Activated CD4-positive, alpha-beta T cell treated with anti-CD3 and anti-CD28 coated beads for 1 hour (primary cell): Measurements from ENCODE around the gene RAE1.

Source experiments
- DNase-seq: peaks from one replicate; pipeline ENCODE4 v3.0.0-alpha.2; 2020

RAE1 gene

GRCh38 chr20:57374343-57374930 is 23.4 kb downstream of the RAE1 start:
- no peak for DNase-seq

GRCh38 chr20:57374931-57375651 is 24.0 kb downstream of the RAE1 start:
- DNase-seq, result no peak

GRCh38 chr20:57375652-57376230 is 24.7 kb downstream of the RAE1 start:
- DNase-seq, result no peak

- no peak for DNase-seq
Measured at GRCh38 chr20:57377350-57377749, 26.3 kb downstream of the RAE1 start.

- no peak for DNase-seq
Measured at GRCh38 chr20:57378107-57378506, 27.1 kb downstream of the RAE1 start.

- DNase-seq, result no peak
Measured at GRCh38 chr20:57378646-57379262, 27.7 kb downstream of the RAE1 start.

- no peak for DNase-seq
Measured at GRCh38 chr20:57379263-57379647, 28.2 kb downstream of the RAE1 start.

- no peak for DNase-seq
Measured at GRCh38 chr20:57380081-57380750, 29.2 kb downstream of the RAE1 start.

GRCh38 chr20:57381596-57382503 is 30.8 kb downstream of the RAE1 start:
- peak; percentile 79 for DNase-seq

GRCh38 chr20:57382516-57382915 is 31.5 kb downstream of the RAE1 start:
- no peak for DNase-seq

- no peak for DNase-seq
Measured at GRCh38 chr20:57383447-57384347, 32.6 kb downstream of the RAE1 start.

GRCh38 chr20:57384486-57384885 is 33.4 kb downstream of the RAE1 start:
- no peak for DNase-seq

- no peak for DNase-seq
Measured at GRCh38 chr20:57384953-57385761, 34.1 kb downstream of the RAE1 start.

- DNase-seq, result no peak
Measured at GRCh38 chr20:57385940-57386339, 34.9 kb downstream of the RAE1 start.

- no peak for DNase-seq
Measured at GRCh38 chr20:57386762-57387161, 35.7 kb downstream of the RAE1 start.

GRCh38 chr20:57387463-57387862 is 36.4 kb downstream of the RAE1 start:
- DNase-seq, result no peak

- no peak for DNase-seq
Measured at GRCh38 chr20:57387945-57388371, 36.9 kb downstream of the RAE1 start.

GRCh38 chr20:57388953-57389694 is 38.1 kb downstream of the RAE1 start:
- DNase-seq, result peak; percentile 43
